HK-2 (cell line): ENCODE data around the gene ZNF213.

ENCODE experiments used
- DNase-seq: peaks from one replicate; pipeline ENCODE4 v3.0.0-alpha.2; 2018; ENCODE audit not compliant: unreplicated experiment

The ZNF213 gene, protein sequence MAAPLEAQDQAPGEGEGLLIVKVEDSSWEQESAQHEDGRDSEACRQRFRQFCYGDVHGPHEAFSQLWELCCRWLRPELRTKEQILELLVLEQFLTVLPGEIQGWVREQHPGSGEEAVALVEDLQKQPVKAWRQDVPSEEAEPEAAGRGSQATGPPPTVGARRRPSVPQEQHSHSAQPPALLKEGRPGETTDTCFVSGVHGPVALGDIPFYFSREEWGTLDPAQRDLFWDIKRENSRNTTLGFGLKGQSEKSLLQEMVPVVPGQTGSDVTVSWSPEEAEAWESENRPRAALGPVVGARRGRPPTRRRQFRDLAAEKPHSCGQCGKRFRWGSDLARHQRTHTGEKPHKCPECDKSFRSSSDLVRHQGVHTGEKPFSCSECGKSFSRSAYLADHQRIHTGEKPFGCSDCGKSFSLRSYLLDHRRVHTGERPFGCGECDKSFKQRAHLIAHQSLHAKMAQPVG

DNA sequence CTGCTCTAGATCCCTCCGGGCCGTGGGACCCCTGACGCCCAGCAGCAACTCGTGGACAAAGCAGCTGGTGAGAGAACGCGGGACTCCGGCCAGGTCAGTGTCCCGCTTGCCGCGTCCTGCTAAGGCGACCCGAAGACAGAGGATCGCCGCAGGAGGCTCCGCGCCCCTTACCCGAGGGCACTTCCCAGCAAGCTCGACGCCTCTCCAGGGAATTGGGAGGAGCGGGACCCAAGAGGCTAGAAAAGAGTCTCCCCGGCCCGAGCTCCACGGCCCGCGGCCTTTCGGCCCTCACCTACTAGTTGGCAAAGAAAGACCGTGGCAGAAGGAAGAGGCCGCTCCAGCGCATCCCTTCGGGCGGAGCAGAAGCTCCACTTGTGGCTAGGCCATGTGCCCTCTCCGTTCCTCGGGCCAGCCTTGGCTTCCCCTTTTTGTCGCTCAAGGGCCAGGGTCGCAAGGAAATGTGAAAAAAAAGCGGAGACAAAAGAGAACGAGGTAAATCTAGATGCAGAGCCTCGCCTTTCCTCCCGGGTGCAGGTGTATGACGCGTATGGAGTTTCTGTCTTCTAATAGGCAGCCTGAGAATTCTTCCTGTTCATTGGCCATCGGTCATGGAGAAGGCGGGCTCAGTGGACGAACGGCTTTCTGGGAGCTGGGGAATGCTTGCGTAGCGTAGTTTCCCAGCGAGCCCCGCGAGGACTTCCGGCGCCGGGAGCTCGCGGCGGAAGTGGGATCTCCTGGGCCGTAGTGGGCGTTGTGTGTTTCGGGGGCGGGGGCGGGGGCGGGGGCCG lies at the start of gene ZNF213:
Gene ZNF213, plus strand, starts transcription at position 692 of the 788 bp plus-strand sequence. CDS start 2,252 bp downstream, outside the sequence.
- DNase-seq: peak; percentile 89

GRCh38 chr16:3085868-3086595 lies 48.8 kb upstream of the ZNF213 start:
- no peak for DNase-seq

GRCh38 chr16:3086596-3087242 lies 48.1 kb upstream of the ZNF213 start:
- DNase-seq: no peak

GRCh38 chr16:3087243-3088235 lies 47.3 kb upstream of the ZNF213 start:
- no peak for DNase-seq

GRCh38 chr16:3088450-3088849 lies 46.4 kb upstream of the ZNF213 start:
- no peak for DNase-seq

- DNase-seq: no peak
Measured at GRCh38 chr16:3088925-3089716, 45.7 kb upstream of the ZNF213 start.

GRCh38 chr16:3089717-3090592 lies 44.9 kb upstream of the ZNF213 start:
- no peak for DNase-seq

DNA sequence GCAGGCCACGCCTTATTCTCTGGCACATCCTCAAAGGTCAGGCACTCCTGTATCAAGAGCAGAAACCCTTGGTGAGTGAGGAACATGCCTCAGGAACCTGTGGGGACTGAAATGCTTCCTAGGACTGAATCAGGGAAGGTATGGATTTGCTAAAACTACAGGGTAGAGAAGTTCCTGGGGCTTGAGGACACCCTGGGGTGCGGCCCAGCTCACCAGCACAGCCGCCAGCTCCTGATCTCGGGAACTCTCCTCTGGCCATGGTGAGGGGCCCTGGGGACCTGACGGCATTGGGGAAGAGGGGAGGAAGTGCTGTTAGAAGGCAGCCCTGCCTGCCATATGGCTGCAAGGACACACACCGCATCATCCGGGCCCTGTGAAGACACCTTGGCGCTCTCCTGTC lies 43.3 kb upstream of the ZNF213 start:
- no peak for DNase-seq

- no peak for DNase-seq
Measured at GRCh38 chr16:3092501-3092941, 42.3 kb upstream of the ZNF213 start.

DNA sequence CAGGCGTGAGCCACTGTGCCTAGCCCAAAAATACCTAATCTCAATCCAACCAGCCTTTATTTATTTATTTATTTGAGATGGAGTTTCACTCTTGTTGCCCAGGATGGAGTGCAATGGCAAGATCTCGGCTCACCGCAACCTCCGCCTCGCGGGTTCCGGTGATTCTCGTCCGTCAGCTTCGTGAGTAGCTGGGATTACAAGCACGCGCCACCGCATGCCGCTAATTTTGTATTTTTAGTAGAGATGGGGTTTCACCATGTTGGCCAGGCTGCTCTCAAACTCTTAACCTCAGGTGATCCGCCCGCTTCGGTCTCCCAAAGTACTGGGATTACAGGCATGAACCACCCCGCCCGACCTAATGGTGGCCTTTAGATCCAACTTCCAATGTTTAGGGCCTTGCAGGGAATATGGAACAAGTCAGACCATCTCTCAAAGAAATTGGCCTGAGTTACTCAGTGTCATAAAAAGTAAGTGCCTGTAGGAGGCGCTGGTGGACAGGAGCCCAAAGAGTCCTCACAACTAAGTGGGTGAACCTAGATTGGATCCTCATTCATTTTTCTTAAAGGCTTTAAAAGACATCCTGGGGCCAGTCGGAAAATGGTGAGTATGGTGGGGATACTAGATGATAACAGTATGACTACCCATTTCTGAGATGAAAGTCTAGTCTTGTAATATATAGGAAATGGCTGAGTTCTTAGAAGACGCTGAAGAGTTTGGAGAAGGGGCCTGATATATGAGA lies 40.4 kb upstream of the ZNF213 start:
- no peak for DNase-seq

- DNase-seq: no peak
Measured at GRCh38 chr16:3095869-3096268, 39.0 kb upstream of the ZNF213 start.

- no peak for DNase-seq
Measured at GRCh38 chr16:3096362-3096761, 38.5 kb upstream of the ZNF213 start.

- no peak for DNase-seq
Measured at GRCh38 chr16:3097266-3097665, 37.6 kb upstream of the ZNF213 start.

DNA sequence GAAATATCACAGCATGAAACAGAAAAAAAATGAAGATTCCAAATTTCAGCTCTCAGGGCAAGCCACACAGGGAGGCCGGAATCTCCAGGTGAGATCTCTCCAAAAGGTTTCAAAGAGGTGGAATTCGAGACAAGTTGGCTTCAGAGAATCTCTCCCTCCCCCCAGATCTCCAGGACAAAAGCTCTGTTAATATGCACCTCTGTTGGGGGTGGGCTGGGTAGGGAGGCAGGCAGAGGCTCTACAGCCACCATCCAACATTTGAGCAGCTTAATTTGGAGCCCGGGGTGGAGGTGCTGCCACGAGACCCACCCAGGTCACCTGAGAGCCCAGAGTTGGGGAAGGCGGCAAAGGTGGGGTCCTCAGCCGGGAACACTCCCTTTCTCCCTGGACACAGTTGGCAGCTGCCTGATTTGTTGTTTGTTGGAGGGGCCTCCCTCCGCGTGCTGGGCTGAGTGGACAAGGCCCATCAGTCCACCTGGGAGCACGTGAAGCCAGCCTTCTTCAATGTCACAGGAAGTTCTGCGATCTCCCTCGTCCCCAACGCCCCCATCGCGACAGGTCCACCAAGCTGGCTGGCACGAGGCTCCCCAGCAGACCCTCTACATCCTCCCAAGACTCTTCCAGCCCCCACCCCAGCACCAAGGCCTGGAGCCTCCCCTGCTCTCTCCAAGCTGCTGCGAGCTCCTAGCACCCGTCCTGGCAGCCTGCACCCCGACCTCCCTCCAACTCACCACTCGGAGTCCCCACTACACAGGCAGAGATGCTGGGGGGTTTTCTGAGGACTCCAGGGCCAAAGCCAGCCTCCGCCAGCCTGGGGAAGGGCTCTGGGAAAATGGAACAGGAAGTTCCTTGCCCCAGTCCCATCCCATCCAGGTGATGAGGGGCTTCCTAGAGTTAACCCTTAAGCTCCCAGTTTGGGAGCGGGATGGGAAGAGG lies 36.1 kb upstream of the ZNF213 start, which contains the start of gene ZSCAN10:
Gene ZSCAN10, minus strand, starts transcription at position 836 of the 936 bp plus-strand sequence. CDS start 6,357 bp downstream, outside the sequence.
- DNase-seq: no peak

DNA sequence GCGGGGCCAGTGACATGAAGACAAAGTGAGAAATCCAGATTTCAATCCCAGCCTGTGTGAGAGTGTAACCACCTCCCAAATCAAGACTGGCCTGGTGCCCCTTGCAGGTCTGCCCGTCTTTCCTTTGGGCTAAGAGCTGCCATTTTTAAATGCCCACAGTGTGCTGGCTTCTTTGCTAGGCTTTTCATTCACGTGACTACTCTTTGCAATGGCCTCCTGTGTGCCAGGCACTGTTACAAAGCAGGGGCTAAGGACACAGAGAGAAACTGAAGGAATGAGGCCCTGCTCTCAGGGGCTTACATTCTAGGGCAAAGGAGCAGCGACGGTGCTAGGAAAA lies 35.5 kb upstream of the ZNF213 start:
- no peak for DNase-seq

DNA sequence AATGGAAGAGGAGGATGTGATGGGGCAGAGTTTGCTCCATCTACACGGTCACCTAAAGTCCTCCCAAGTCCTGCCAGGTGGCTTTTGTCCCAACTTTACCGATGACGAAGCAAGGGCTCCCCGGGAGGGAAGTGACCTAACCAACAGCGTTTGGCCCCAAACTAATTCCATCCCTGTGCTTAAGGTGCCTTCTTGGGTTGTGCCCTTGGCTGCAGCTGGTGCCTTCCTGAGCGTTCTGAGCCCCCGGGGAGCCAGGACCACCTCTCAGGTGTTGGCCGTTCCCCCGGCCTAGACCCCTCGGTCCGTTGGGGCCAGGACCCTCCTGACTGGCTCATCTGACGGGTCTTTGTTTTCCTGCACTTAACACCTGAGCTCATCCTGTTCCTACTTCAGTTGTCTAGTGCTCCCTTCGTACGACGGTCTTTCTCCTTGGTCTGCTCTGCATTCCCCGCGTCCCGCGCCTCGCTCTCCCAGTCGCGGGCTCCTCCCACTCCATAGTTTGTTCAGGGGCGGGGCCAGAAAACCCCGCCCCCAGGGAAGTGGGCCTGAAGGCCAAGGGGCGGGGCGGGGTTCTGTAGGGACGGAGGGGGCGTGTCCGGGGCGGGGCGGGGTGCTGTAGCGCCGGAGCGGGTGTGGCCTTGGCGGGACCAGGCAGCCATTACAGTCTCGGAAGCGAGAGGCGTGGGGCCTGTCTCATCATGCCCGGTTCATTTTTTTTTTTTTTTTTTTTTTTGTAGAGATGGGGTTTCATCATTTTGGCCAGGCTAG lies 34.9 kb upstream of the ZNF213 start:
- no peak for DNase-seq
